ENCODE data around the gene LSM4.

Gene LSM4

DNA sequence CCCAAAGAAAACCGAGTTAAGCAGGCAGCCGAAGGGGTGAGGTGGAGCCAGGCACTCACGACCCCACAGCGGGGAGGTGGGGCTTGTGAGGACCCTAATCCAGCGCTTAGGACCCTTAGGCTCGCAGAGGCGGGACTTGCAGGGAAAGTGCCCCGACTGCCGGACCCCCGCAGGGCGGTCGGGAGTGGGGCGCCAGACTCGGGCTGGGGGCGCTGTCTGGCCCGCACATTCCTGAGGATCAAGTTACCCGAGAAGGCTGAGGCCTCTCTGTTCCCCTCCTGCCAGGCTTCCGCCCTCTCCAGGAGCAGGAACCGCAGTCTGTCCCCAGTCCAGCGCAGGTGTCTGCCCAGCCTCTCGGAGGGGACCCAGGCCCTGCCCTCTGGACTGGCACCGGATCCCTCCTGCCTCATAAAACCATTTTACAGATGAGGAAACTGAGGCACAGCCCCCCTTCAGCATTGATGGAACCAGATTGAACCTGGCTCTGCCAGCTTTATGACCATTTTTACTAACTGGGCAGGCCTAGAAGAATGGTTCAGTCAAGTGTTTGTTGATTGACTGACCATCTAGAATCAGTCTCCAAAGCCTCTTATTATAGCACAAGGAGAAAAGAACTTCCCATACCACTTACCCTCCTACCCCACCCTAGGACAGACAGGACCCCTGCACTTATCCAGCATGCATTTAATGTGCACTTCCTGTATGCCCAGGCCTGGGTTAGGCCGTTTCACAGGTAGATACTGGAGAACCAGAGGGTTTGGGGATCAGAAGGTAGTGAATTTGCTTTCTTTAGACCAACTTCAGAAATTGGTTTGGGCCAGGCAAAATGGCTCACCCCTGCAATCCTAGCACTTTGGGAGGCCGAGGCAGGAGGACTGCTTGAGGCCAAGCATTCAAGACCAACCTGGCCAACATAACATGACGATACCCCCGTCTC is 34.8 kb downstream of the LSM4 start:
- H3K27ac ChIP-seq (ENCODE audit: extremely low read depth, low read depth, low read length), result no peak overlapping the region
- POLR2A ChIA-PET, result interaction anchor here (0.6 to 0.7 kb wide), 2 partner anchors 8 to 156 kb away, joined by 3 to 4 read pairs; no protein-coding TSS in a partner anchor
- CTCF ChIA-PET, result interaction anchor here (0.5 to 1.6 kb wide), 4 partner anchors 9 to 41 kb away, joined by 3 to 5 read pairs (median 3); no protein-coding TSS in a partner anchor
- H3K4me3 ChIP-seq (ENCODE audit: low read depth, low read length), result no peak overlapping the region
- H3K9me3 ChIP-seq (ENCODE audit: control insufficient read depth, insufficient read depth, low read depth, low read length), result no peaks in the 10 kb centered on the region
- peaks cover 2% of the 10 kb centered on the region; the same call in 1 of the 2 replicates for H3K4me1 ChIP-seq (ENCODE audit: control insufficient read depth, insufficient read depth, low read length)
- no peaks in the 10 kb centered on the region for H3K36me3 ChIP-seq (ENCODE audit: control insufficient read depth in 2 of 2, insufficient read depth in 1 of 2, low read length in 2 of 2)
- TF ChIP-seq, protein P1, sequence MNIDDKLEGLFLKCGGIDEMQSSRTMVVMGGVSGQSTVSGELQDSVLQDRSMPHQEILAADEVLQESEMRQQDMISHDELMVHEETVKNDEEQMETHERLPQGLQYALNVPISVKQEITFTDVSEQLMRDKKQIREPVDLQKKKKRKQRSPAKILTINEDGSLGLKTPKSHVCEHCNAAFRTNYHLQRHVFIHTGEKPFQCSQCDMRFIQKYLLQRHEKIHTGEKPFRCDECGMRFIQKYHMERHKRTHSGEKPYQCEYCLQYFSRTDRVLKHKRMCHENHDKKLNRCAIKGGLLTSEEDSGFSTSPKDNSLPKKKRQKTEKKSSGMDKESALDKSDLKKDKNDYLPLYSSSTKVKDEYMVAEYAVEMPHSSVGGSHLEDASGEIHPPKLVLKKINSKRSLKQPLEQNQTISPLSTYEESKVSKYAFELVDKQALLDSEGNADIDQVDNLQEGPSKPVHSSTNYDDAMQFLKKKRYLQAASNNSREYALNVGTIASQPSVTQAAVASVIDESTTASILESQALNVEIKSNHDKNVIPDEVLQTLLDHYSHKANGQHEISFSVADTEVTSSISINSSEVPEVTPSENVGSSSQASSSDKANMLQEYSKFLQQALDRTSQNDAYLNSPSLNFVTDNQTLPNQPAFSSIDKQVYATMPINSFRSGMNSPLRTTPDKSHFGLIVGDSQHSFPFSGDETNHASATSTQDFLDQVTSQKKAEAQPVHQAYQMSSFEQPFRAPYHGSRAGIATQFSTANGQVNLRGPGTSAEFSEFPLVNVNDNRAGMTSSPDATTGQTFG (tag by site-specific recombination; IDR thresholded peaks at IDR 0.05; ENCODE audit: borderline replicate concordance), result no peak
- TF ChIP-seq, protein P2, sequence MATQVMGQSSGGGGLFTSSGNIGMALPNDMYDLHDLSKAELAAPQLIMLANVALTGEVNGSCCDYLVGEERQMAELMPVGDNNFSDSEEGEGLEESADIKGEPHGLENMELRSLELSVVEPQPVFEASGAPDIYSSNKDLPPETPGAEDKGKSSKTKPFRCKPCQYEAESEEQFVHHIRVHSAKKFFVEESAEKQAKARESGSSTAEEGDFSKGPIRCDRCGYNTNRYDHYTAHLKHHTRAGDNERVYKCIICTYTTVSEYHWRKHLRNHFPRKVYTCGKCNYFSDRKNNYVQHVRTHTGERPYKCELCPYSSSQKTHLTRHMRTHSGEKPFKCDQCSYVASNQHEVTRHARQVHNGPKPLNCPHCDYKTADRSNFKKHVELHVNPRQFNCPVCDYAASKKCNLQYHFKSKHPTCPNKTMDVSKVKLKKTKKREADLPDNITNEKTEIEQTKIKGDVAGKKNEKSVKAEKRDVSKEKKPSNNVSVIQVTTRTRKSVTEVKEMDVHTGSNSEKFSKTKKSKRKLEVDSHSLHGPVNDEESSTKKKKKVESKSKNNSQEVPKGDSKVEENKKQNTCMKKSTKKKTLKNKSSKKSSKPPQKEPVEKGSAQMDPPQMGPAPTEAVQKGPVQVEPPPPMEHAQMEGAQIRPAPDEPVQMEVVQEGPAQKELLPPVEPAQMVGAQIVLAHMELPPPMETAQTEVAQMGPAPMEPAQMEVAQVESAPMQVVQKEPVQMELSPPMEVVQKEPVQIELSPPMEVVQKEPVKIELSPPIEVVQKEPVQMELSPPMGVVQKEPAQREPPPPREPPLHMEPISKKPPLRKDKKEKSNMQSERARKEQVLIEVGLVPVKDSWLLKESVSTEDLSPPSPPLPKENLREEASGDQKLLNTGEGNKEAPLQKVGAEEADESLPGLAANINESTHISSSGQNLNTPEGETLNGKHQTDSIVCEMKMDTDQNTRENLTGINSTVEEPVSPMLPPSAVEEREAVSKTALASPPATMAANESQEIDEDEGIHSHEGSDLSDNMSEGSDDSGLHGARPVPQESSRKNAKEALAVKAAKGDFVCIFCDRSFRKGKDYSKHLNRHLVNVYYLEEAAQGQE (tag by site-specific recombination; IDR thresholded peaks at IDR 0.05), result no peak
- TF ChIP-seq ZNF223 (tag by site-specific recombination; IDR thresholded peaks at IDR 0.05) (peak; percentile 78; the same call in 1 of the 2 replicates), ZFP3 (tag by site-specific recombination; IDR thresholded peaks at IDR 0.05; ENCODE audit: low read depth) (no peak), GLIS1 (tag by site-specific recombination; IDR thresholded peaks at IDR 0.05) (peak; percentile 60), ZNF76 (tag by site-specific recombination; IDR thresholded peaks at IDR 0.05; ENCODE audit: borderline replicate concordance, low read depth) (no peak), OVOL3 (tag by site-specific recombination; IDR thresholded peaks at IDR 0.05) (no peak), ZNF791 (tag by site-specific recombination; IDR thresholded peaks at IDR 0.05) (no peak), ZBTB8A (tag by site-specific recombination; IDR thresholded peaks at IDR 0.05) (peak; percentile 46; the same call in 1 of the 2 replicates), ZIC2 (tag by site-specific recombination; IDR thresholded peaks at IDR 0.05) (0 out of 2 replicates have a peak, but pooled peaks have one; percentile 13), ZNF214 (tag by site-specific recombination; IDR thresholded peaks at IDR 0.05; ENCODE audit: borderline replicate concordance) (no peak), GLIS2 (tag by site-specific recombination; IDR thresholded peaks at IDR 0.05) (peak; percentile 46), ZNF335 (tag by site-specific recombination; conservative IDR thresholded peaks at IDR 0.05) (peak; percentile 86), ZNF600 (tag by site-specific recombination; IDR thresholded peaks at IDR 0.05) (peak; percentile 12; the same call in 1 of the 2 replicates), ZNF140 (tag by site-specific recombination; IDR thresholded peaks at IDR 0.05) (no peak), ZFHX2 (tag by site-specific recombination; conservative IDR thresholded peaks at IDR 0.05) (peak; percentile 22; the same call in 1 of the 2 replicates), ZNF341 (tag by site-specific recombination; IDR thresholded peaks at IDR 0.05; ENCODE audit: low read depth) (no peak), ZNF350 (tag by site-specific recombination; IDR thresholded peaks at IDR 0.05) (no peak), ZNF157 (tag by site-specific recombination; IDR thresholded peaks at IDR 0.05) (no peak), ZNF555 (tag by site-specific recombination; conservative IDR thresholded peaks at IDR 0.05) (no peak)
- TF ChIP-seq, protein P3, sequence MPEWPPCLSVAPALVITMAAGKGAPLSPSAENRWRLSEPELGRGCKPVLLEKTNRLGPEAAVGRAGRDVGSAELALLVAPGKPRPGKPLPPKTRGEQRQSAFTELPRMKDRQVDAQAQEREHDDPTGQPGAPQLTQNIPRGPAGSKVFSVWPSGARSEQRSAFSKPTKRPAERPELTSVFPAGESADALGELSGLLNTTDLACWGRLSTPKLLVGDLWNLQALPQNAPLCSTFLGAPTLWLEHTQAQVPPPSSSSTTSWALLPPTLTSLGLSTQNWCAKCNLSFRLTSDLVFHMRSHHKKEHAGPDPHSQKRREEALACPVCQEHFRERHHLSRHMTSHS (tag by site-specific recombination; IDR thresholded peaks at IDR 0.05), result no peak
- TF ChIP-seq, protein P4, sequence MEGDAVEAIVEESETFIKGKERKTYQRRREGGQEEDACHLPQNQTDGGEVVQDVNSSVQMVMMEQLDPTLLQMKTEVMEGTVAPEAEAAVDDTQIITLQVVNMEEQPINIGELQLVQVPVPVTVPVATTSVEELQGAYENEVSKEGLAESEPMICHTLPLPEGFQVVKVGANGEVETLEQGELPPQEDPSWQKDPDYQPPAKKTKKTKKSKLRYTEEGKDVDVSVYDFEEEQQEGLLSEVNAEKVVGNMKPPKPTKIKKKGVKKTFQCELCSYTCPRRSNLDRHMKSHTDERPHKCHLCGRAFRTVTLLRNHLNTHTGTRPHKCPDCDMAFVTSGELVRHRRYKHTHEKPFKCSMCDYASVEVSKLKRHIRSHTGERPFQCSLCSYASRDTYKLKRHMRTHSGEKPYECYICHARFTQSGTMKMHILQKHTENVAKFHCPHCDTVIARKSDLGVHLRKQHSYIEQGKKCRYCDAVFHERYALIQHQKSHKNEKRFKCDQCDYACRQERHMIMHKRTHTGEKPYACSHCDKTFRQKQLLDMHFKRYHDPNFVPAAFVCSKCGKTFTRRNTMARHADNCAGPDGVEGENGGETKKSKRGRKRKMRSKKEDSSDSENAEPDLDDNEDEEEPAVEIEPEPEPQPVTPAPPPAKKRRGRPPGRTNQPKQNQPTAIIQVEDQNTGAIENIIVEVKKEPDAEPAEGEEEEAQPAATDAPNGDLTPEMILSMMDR (tag by site-specific recombination; IDR thresholded peaks at IDR 0.05), result 0 out of 2 replicates have a peak, but pooled peaks have one; percentile 17
- TF ChIP-seq, protein P5, sequence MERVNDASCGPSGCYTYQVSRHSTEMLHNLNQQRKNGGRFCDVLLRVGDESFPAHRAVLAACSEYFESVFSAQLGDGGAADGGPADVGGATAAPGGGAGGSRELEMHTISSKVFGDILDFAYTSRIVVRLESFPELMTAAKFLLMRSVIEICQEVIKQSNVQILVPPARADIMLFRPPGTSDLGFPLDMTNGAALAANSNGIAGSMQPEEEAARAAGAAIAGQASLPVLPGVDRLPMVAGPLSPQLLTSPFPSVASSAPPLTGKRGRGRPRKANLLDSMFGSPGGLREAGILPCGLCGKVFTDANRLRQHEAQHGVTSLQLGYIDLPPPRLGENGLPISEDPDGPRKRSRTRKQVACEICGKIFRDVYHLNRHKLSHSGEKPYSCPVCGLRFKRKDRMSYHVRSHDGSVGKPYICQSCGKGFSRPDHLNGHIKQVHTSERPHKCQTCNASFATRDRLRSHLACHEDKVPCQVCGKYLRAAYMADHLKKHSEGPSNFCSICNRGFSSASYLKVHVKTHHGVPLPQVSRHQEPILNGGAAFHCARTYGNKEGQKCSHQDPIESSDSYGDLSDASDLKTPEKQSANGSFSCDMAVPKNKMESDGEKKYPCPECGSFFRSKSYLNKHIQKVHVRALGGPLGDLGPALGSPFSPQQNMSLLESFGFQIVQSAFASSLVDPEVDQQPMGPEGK (tag by site-specific recombination; IDR thresholded peaks at IDR 0.05), result peak; percentile 37; the same call in 1 of the 2 replicates
- TF ChIP-seq, protein P6, sequence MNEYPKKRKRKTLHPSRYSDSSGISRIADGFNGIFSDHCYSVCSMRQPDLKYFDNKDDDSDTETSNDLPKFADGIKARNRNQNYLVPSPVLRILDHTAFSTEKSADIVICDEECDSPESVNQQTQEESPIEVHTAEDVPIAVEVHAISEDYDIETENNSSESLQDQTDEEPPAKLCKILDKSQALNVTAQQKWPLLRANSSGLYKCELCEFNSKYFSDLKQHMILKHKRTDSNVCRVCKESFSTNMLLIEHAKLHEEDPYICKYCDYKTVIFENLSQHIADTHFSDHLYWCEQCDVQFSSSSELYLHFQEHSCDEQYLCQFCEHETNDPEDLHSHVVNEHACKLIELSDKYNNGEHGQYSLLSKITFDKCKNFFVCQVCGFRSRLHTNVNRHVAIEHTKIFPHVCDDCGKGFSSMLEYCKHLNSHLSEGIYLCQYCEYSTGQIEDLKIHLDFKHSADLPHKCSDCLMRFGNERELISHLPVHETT (tag by site-specific recombination; IDR thresholded peaks at IDR 0.05), result no peak
